K562 (cell line): Measurements from ENCODE around the gene AHCY. TPM values are rescaled to one million over a fixed set of nuclear protein-coding genes. Genes with fewer than 3 reads are reported as not detected.
A peak's percentile ranks its signal among the peaks of the same experiment; 100 is the strongest.

Experiments used
- HEY1 ChIP-seq: fragments of 250-450 bp; sonication (Bioruptor Pico); IDR thresholded peaks from 2 replicates; pipeline ENCODE4 v1.5.0; 2020; ENCODE audit warnings: mild to moderate bottlenecking, moderate library complexity, borderline replicate concordance
- ILK ChIP-seq: fragments of 450-650 bp; IDR thresholded peaks from 2 replicates; pipeline ENCODE4 v1.6.1; 2016; ENCODE audit warnings: missing genetic modification characterization, low read depth, mild to moderate bottlenecking, missing compliant biosample characterization, moderate library complexity, borderline replicate concordance
- KDM5B ChIP-seq: fragments of 200-600 bp; sonication (generic); IDR thresholded peaks from 2 replicates; pipeline ENCODE4 v1.6.1; 2012; ENCODE audit warnings: low read depth, mild to moderate bottlenecking, moderate library complexity, low read length, control low read depth, inconsistent platforms; ENCODE audit not compliant: insufficient replicate concordance
- NCOA1 ChIP-seq: fragments of 450-650 bp; IDR thresholded peaks from 2 replicates; pipeline ENCODE4 v1.6.1; 2016; ENCODE audit warnings: low read depth
- SNAPC5 ChIP-seq: fragments of 250-450 bp; sonication (Bioruptor Pico); IDR thresholded peaks from 2 replicates; pipeline ENCODE4 v1.8.0; 2021; ENCODE audit warnings: moderate library complexity, mild to moderate bottlenecking, inconsistent platforms
- TAF9B ChIP-seq: fragments of 450-650 bp; IDR thresholded peaks from 2 replicates; pipeline ENCODE4 v1.6.1; 2018; ENCODE audit warnings: mild to moderate bottlenecking; ENCODE audit not compliant: partially characterized antibody
- ZNF263 ChIP-seq: sonication (generic); formaldehyde crosslinking; IDR thresholded peaks from 2 replicates; pipeline ENCODE4 v1.8.0; 2022; ENCODE audit warnings: mild to moderate bottlenecking, missing genetic modification reagents, borderline replicate concordance
- ZZZ3 ChIP-seq: fragments of 450-650 bp; IDR thresholded peaks from 2 replicates; pipeline ENCODE4 v1.6.1; 2016; ENCODE audit warnings: antibody characterized with exemption, mild to moderate bottlenecking, moderate library complexity
- polyA plus RNA-seq, 8 experiments: library from polyadenylated mRNA; depleted of rRNA in 4 of 8; stranded (reverse) in 5 of 8; unstranded in 3 of 8; fragments of >200 nt; fragmentation: Nextera tagmentation in 2 of 8; fragmentation: Illumina TruSeq in 1 of 8; extraction: Ambion mirVana in 2 of 8; extraction: Trizol in 1 of 8; gene quantifications; 2 replicates each; pipeline versions ENCODE4 v1.2.1 to v1.2.3, GENCODE V29; 2011 to 2014; ENCODE audit warnings: inconsistent platforms in 1 of 8, missing spikeins in 1 of 8
- total RNA-seq, 7 experiments: library from RNA; depleted of rRNA in 6 of 7; stranded (reverse); fragments of >200 nt in 6 of 7; fragmentation: Illumina TruSeq in 2 of 7; extraction: Trizol in 2 of 7; gene quantifications; 2 replicates each; pipeline versions ENCODE4 v1.2.1 to v1.2.3, GENCODE V29; 2011 to 2021; ENCODE audit warnings: low replicate concordance in 1 of 7
- TF ChIP-seq, protein P1 (sequence below): fragments of 450-650 bp; conservative IDR thresholded peaks from 2 replicates; pipeline ENCODE4 v1.6.1; 2016; ENCODE audit warnings: missing genetic modification characterization, low read depth, mild to moderate bottlenecking, control low read depth, missing compliant biosample characterization
- TF ChIP-seq, protein P2 (sequence below): fragments of 450-650 bp; IDR thresholded peaks from 2 replicates; pipeline ENCODE4 v1.7.1; 2018; ENCODE audit warnings: mild to moderate bottlenecking, low read depth; ENCODE audit not compliant: partially characterized antibody
- TF ChIP-seq, protein P3 (sequence below), 2 experiments: fragments of 450-650 bp; IDR thresholded peaks; 2 replicates each; pipeline ENCODE4 v1.6.1; 2016; ENCODE audit warnings: mild to moderate bottlenecking in 2 of 2, borderline replicate concordance in 1 of 2, low read depth in 1 of 2, moderate library complexity in 1 of 2

AHCY gene
- total and polyA plus RNA-seq, 9 of the 15 experiments (the other 6 are each of a cell fraction or from before 2014, with no cell fraction given) = 82.5 to 269 (median 190) TPM

DNA sequence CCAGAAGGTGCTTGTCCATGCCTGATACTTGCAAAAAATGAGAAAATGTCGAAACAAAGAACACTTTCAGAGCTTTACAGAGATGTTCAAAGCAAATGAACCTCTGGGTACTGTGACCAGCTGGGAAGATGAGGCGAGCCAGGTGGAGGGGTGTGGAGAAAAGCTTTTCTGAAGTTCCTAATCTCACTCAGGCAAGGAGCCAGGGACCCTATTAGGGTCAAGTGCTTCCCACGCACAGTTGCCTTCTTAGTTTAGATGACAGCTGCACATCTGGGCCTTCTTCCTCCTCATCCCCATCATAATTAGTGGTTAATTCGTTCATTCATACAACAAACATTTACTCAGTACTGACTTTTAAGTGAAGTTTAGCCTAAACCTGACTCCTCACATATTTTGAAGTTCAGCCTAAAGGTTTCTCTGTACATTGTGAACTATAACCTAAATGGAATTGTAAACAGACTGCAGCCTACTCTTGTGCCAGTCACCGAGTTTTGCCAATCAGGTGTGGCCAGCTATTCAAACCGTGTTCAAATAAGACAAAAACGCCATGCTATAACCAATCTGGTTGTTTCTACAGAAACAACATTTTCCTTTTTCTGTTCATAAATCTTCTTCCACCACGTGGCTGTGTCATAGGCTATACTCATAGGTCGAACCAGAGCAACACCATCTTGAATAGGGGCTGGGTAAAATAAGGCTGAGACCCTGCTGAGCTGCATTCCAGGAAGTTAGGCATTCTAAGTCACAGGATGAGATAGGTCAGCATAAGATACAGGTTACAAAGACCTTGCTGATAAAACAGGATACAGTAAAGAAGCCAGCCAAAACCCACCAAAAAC, 19.3 kb upstream of the AHCY start (continued):
- TF ChIP-seq SNAPC5 (no peak), KDM5B (no peak), NCOA1 (no peak), TAF9B (no peak), ILK (tag) (peak; percentile 61; the same call in 1 of the 2 replicates), ZNF263 (CRISPR knock-in tag) (no peak), HEY1 (CRISPR knock-in tag) (no peak), ZZZ3 (no peak)
- TF ChIP-seq, protein P1, sequence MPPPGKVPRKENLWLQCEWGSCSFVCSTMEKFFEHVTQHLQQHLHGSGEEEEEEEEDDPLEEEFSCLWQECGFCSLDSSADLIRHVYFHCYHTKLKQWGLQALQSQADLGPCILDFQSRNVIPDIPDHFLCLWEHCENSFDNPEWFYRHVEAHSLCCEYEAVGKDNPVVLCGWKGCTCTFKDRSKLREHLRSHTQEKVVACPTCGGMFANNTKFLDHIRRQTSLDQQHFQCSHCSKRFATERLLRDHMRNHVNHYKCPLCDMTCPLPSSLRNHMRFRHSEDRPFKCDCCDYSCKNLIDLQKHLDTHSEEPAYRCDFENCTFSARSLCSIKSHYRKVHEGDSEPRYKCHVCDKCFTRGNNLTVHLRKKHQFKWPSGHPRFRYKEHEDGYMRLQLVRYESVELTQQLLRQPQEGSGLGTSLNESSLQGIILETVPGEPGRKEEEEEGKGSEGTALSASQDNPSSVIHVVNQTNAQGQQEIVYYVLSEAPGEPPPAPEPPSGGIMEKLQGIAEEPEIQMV (tag) = peak; percentile 62; the same call in 1 of the 2 replicates
- TF ChIP-seq, protein P2, sequence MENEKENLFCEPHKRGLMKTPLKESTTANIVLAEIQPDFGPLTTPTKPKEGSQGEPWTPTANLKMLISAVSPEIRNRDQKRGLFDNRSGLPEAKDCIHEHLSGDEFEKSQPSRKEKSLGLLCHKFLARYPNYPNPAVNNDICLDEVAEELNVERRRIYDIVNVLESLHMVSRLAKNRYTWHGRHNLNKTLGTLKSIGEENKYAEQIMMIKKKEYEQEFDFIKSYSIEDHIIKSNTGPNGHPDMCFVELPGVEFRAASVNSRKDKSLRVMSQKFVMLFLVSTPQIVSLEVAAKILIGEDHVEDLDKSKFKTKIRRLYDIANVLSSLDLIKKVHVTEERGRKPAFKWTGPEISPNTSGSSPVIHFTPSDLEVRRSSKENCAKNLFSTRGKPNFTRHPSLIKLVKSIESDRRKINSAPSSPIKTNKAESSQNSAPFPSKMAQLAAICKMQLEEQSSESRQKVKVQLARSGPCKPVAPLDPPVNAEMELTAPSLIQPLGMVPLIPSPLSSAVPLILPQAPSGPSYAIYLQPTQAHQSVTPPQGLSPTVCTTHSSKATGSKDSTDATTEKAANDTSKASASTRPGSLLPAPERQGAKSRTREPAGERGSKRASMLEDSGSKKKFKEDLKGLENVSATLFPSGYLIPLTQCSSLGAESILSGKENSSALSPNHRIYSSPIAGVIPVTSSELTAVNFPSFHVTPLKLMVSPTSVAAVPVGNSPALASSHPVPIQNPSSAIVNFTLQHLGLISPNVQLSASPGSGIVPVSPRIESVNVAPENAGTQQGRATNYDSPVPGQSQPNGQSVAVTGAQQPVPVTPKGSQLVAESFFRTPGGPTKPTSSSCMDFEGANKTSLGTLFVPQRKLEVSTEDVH = no peak
- TF ChIP-seq, protein P3, sequence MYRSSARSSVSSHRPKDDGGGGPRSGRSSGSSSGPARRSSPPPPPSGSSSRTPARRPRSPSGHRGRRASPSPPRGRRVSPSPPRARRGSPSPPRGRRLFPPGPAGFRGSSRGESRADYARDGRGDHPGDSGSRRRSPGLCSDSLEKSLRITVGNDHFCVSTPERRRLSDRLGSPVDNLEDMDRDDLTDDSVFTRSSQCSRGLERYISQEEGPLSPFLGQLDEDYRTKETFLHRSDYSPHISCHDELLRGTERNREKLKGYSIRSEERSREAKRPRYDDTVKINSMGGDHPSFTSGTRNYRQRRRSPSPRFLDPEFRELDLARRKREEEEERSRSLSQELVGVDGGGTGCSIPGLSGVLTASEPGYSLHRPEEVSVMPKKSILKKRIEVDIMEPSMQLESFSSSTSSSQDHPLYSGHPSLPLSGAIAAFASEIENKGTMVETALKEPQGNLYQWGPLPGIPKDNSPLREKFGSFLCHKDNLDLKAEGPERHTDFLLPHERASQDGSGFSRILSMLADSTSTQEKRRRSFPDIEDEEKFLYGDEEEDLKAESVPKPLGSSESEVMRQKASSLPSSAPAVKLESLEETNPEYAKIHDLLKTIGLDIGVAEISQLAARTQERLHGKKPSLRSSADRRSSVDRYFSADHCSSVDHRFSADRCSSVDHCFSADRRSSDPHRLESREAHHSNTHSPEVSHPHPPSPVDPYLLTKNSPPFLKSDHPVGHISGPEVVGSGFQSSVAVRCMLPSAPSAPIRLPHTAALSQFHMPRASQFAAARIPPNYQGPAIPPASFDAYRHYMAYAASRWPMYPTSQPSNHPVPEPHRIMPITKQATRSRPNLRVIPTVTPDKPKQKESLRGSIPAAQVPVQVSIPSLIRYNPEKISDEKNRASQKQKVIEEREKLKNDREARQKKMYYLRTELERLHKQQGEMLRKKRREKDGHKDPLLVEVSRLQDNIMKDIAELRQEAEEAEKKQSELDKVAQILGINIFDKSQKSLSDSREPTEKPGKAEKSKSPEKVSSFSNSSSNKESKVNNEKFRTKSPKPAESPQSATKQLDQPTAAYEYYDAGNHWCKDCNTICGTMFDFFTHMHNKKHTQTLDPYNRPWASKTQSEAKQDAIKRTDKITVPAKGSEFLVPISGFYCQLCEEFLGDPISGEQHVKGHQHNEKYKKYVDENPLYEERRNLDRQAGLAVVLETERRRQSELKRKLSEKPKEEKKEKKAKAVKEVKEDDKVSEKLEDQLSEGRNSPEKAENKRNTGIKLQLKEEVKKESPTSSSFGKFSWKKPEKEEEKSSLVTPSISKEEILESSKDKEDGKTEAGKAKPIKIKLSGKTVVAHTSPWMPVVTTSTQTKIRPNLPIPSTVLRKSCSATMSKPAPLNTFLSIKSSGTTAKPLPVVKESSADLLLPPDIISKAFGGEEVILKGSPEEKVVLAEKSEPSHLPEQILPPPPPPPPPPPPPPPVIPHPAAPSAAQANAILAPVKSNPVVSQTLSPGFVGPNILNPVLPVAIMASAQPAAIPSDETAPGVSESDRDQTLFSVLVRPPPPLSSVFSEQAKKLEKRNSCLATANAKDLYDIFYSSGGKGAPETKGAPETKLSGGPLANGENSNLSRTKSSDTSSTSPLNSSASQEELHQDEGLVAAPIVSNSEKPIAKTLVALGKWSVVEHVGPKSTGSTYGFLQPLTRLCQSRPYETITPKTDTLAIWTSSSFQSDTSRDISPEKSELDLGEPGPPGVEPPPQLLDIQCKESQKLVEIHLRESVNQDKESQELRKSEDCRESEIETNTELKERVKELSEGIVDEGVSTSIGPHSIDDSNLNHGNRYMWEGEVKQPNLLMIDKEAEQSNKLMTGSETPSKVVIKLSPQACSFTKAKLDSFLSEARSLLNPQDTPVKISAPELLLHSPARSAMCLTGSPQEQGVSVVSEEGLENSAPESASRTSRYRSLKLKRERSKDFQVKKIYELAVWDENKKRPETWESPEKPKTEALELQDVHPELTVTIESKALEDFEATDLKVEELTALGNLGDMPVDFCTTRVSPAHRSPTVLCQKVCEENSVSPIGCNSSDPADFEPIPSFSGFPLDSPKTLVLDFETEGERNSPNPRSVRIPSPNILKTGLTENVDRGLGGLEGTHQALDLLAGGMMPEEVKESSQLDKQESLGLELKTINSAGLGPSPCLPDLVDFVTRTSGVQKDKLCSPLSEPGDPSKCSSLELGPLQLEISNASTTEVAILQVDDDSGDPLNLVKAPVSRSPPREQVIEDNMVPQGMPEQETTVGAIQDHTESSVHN (IDR thresholded peaks at IDR 0.05; ENCODE audit: borderline replicate concordance in 1 of 2, low read depth in 1 of 2) = no peak
